Endothelial cell of umbilical vein (primary cell): ENCODE results near the gene ABHD8. TPM values are rescaled to one million over a fixed set of nuclear protein-coding genes. Genes with fewer than 3 reads are reported as not detected.

Source experiments
- BruUV-seq: library from RNA; stranded (reverse); fragments of 400-500 nt; replicated peaks from 2 replicates; lab custom pipeline; 2021; lab: Mats Ljungman, UMichigan
- CTCF ChIA-PET: fragments of 300-600, 350-600 bp; sonication (Branson Sonifier 250); formaldehyde crosslinking; loops from one replicate; lab custom pipeline; 2021; ENCODE audit warnings: antibody characterized with exemption, inconsistent platforms; lab: Charles Lee
- POLR2A ChIA-PET: fragments of 300-600, 350-600 bp; sonication (Branson Sonifier 250); formaldehyde crosslinking; loops from one replicate; lab custom pipeline; 2021; ENCODE audit warnings: antibody characterized with exemption, inconsistent platforms; lab: Charles Lee
- DNase-seq: peaks from one replicate; pipeline ENCODE4 v3.0.0-alpha.2; 2011; ENCODE audit warnings: low read depth, low spot score
- FAIRE-seq: peaks from 2 replicates; lab custom pipeline; 2011; peaks lifted over from hg19 to GRCh38; lab: Jason Lieb, UNC
- H2AFZ ChIP-seq: 2 replicates; pipeline ENCODE4 v1.6.0; 2012; ENCODE audit warnings: low read depth, low read length, control low read depth, inconsistent platforms
- H3K27ac ChIP-seq: 2 replicates; pipeline ENCODE4 v1.5.1; 2011; ENCODE audit warnings: low read depth, mild to moderate bottlenecking, control low read depth, low read length, moderate library complexity; ENCODE audit not compliant: insufficient read depth
- H3K27me3 ChIP-seq, 2 experiments: 2 replicates each; pipeline versions ENCODE4 v1.6.0 to v1.6.1; 2011; ENCODE audit warnings: low read length in 2 of 2, mixed read lengths in 1 of 2; ENCODE audit not compliant: control insufficient read depth in 2 of 2, insufficient read depth in 2 of 2
- H3K36me3 ChIP-seq, 2 experiments: 2 replicates in 1 of 2; 3 replicates in 1 of 2; pipeline ENCODE4 v1.5.1; 2011; ENCODE audit warnings: low read length in 2 of 2, mild to moderate bottlenecking in 1 of 2, moderate library complexity in 1 of 2; ENCODE audit not compliant: control insufficient read depth in 2 of 2, insufficient read depth in 2 of 2; ENCODE audit errors: extremely low read depth in 1 of 2
- H3K4me1 ChIP-seq: 3 replicates; pipeline ENCODE4 v1.5.1; 2011; ENCODE audit warnings: mild to moderate bottlenecking, low read length; ENCODE audit not compliant: control insufficient read depth, insufficient read depth; ENCODE audit errors: extremely low read depth
- H3K4me2 ChIP-seq: 2 replicates; pipeline ENCODE4 v1.6.1; 2011; ENCODE audit warnings: low read length, control low read depth, mixed read lengths; ENCODE audit not compliant: insufficient read depth
- H3K4me3 ChIP-seq, 3 experiments: fragments of 200-600 bp in 1 of 3; sonication (generic), shearing (Covaris generic) in 1 of 3; replicated peaks in 1 of 3; 2 replicates each; pipeline ENCODE4 v1.5.1; 2011 to 2016; ENCODE audit warnings: control low read depth in 3 of 3, low read length in 3 of 3, mild to moderate bottlenecking in 2 of 3, inconsistent platforms in 1 of 3, low read depth in 1 of 3, moderate library complexity in 1 of 3; ENCODE audit not compliant: insufficient read depth in 1 of 3
- H3K79me2 ChIP-seq: 2 replicates; pipeline ENCODE4 v1.6.0; 2012; ENCODE audit warnings: low read length, inconsistent platforms; ENCODE audit not compliant: control insufficient read depth, insufficient read depth
- H3K9ac ChIP-seq: replicated peaks from 2 replicates; pipeline ENCODE3; 2011; ENCODE audit warnings: low read length, control low read depth; ENCODE audit not compliant: insufficient read depth; ENCODE audit errors: extremely low read depth
- H3K9me1 ChIP-seq: replicated peaks from 3 replicates; pipeline ENCODE4 v1.6.0; 2011; ENCODE audit warnings: mild to moderate bottlenecking, low read length; ENCODE audit not compliant: control insufficient read depth, insufficient read depth; ENCODE audit errors: extremely low read depth
- H3K9me3 ChIP-seq: replicated peaks from 2 replicates; pipeline ENCODE4 v1.5.1; 2012; ENCODE audit warnings: low read length, inconsistent platforms; ENCODE audit not compliant: control insufficient read depth, insufficient read depth
- H4K20me1 ChIP-seq: replicated peaks from 2 replicates; pipeline ENCODE3; 2011; ENCODE audit warnings: mild to moderate bottlenecking, low read length; ENCODE audit not compliant: control insufficient read depth, insufficient read depth; ENCODE audit errors: extremely low read depth
- GATA2 ChIP-seq: IDR thresholded peaks from 2 replicates; pipeline ENCODE4 v1.7.0; 2011; ENCODE audit warnings: low read depth, mild to moderate bottlenecking, moderate library complexity, mixed read lengths, low read length; ENCODE audit not compliant: insufficient read length, insufficient read depth
- JUN ChIP-seq: IDR thresholded peaks from 2 replicates; pipeline ENCODE4 v1.6.1; 2011; ENCODE audit warnings: borderline replicate concordance, low read depth; ENCODE audit not compliant: insufficient read length, insufficient read depth
- MYC ChIP-seq: IDR thresholded peaks from one replicate; pipeline ENCODE4 v1.6.1; 2011; ENCODE audit warnings: mild to moderate bottlenecking, low read depth, low read length
- POLR2A ChIP-seq: IDR thresholded peaks from 2 replicates; pipeline ENCODE4 v1.6.1; 2012; ENCODE audit warnings: low read depth, mild to moderate bottlenecking, control low read depth, low read length
- POLR2AphosphoS5 ChIP-seq: IDR thresholded peaks from 2 replicates; pipeline ENCODE4 v1.6.1; 2012; ENCODE audit warnings: low read depth, mild to moderate bottlenecking, control low read depth, low read length, moderate library complexity; ENCODE audit not compliant: insufficient read depth
- dilution Hi-C: fragments of 300-500 bp; cut with MboI; formaldehyde crosslinking; loops from one replicate; pipeline ENCODE4 v1.15.0; 2019; ENCODE audit warnings: low sequenced_read_pairs; ENCODE audit not compliant: extremely low pct_ligation_motif_present
- intact Hi-C: fragments of 100-400 bp; cut with micrococcal nuclease; formaldehyde crosslinking; loops from one replicate; pipeline ENCODE4 v1.10.0; 2022
- polyA plus RNA-seq, 4 experiments: library from polyadenylated mRNA; depleted of rRNA in 3 of 4; stranded (reverse) in 3 of 4; unstranded in 1 of 4; fragments of >200 nt; gene quantifications; 2 replicates each; pipeline versions ENCODE4 v1.2.1 to v1.2.3, GENCODE V29; 2011 to 2012; ENCODE audit warnings: missing spikeins in 1 of 4
- total RNA-seq: library from RNA; stranded (reverse); gene quantifications from 2 replicates; pipeline ENCODE4 v1.2.3, GENCODE V29; 2021
- TF ChIP-seq, protein P1 (sequence below), 2 donors: IDR thresholded peaks; 1 replicate in 1 of 2; 2 replicates in 1 of 2; pipeline ENCODE4 v1.5.1; 2011; ENCODE audit warnings: low read length in 2 of 2, mild to moderate bottlenecking in 2 of 2, moderate library complexity in 2 of 2, control low read depth in 1 of 2, inconsistent platforms in 1 of 2, low read depth in 1 of 2; ENCODE audit not compliant: insufficient read depth in 1 of 2; ENCODE audit errors: extremely low read depth in 1 of 2
- TF ChIP-seq, protein P2 (sequence below): IDR thresholded peaks from 2 replicates; pipeline ENCODE4 v1.6.1; 2011; ENCODE audit not compliant: insufficient read depth, insufficient read length

Gene ABHD8
- total and polyA plus RNA-seq, 2 donors (not counting 3 experiments of a cell fraction or from before 2014, with no cell fraction given): 5.9 to 8.7 TPM

- DNase-seq (no peak), FAIRE-seq (no peak)
- no peak overlapping the region for H3K27ac ChIP-seq
- no peaks in the 10 kb centered on the region for H3K9me1 ChIP-seq
- H3K4me2 ChIP-seq: peak overlapping the region; percentile 56
- no peaks in the 10 kb centered on the region for H3K27me3 ChIP-seq
- peak overlapping the region; percentile 59 for H3K9ac ChIP-seq
- ChIA-PET POLR2A (no interaction called here), CTCF (no interaction called here)
- no peaks in the 10 kb centered on the region for H3K9me3 ChIP-seq
- no peak for TF ChIP-seq POLR2AphosphoS5
- no peak for TF ChIP-seq MYC
- no peak for TF ChIP-seq JUN
- TF ChIP-seq, protein P1, sequence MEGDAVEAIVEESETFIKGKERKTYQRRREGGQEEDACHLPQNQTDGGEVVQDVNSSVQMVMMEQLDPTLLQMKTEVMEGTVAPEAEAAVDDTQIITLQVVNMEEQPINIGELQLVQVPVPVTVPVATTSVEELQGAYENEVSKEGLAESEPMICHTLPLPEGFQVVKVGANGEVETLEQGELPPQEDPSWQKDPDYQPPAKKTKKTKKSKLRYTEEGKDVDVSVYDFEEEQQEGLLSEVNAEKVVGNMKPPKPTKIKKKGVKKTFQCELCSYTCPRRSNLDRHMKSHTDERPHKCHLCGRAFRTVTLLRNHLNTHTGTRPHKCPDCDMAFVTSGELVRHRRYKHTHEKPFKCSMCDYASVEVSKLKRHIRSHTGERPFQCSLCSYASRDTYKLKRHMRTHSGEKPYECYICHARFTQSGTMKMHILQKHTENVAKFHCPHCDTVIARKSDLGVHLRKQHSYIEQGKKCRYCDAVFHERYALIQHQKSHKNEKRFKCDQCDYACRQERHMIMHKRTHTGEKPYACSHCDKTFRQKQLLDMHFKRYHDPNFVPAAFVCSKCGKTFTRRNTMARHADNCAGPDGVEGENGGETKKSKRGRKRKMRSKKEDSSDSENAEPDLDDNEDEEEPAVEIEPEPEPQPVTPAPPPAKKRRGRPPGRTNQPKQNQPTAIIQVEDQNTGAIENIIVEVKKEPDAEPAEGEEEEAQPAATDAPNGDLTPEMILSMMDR (IDR thresholded peaks at IDR 0.05; ENCODE audit: extremely low read depth in 1 of 2, insufficient read depth in 1 of 2, low read depth in 1 of 2, low read length in 2 of 2): no peak
- no peak for TF ChIP-seq GATA2
- TF ChIP-seq, protein P2, sequence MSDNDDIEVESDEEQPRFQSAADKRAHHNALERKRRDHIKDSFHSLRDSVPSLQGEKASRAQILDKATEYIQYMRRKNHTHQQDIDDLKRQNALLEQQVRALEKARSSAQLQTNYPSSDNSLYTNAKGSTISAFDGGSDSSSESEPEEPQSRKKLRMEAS: no peak
- TF ChIP-seq POLR2A: no peak
- peak overlapping the region; percentile 63 for H2AFZ ChIP-seq
- H3K4me1 ChIP-seq: peaks cover 14% of the 10 kb centered on the region
- dilution Hi-C loops (no loop called here), intact Hi-C loops (loop anchor here (1.0 kb wide), 1 partner anchor 46 kb away; no protein-coding TSS in a partner anchor)
- H3K36me3 ChIP-seq: no peaks in the 10 kb centered on the region
- peak overlapping the region; percentile 65 to 83 (median 66) for H3K4me3 ChIP-seq
- H3K79me2 ChIP-seq: peaks cover 4% of the 10 kb centered on the region
- TSS peak; percentile 25 for BruUV-seq
- no peaks in the 10 kb centered on the region for H4K20me1 ChIP-seq
Observed at GRCh38 chr19:17337675-17338432, 34.6 kb upstream of the ABHD8 start.
